ENCODE data around the gene ARHGAP6.

ARHGAP6 gene

DNA sequence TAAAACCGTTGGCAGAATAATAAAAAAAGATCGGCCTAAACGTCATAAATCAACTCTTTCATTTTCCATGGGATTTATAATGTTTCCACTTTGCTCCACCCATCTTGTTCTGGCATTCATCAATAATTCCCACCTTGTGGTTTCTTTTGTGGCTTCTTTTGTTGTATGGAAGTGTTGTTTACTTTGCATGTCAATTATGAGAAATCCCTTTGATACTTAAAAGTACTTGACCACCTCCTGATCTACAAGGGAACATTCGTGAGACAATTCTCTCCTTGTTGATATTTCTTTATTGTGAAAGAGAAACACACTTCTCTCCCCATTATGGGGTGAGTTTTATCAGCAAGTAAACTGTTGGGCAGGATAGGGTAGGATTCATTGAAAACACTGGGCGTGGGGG lies 369.7 kb downstream of the ARHGAP6 start:
- H3K4me1 ChIP-seq (ENCODE audit: control extremely low read depth in 1 of 4, control insufficient read depth in 4 of 4, insufficient read depth in 4 of 4, low read length in 3 of 4), result peaks cover 0 to 2% (median 0%) of the 10 kb centered on the region in 4 experiments
- 75% methylated on average over 2 of the region's 5 CpGs for WGBS (ENCODE audit: insufficient coverage)
- no peak overlapping the region for H3K4me3 ChIP-seq (ENCODE audit: control insufficient read depth in 1 of 7, extremely low read depth in 1 of 7, insufficient read depth in 4 of 7, low read depth in 2 of 7, low read length in 6 of 7)
- ChIA-PET CTCF (no interaction called here), POLR2A (no interaction called here)
- H3K9me3 ChIP-seq (ENCODE audit: control extremely low read depth in 1 of 5, control insufficient read depth in 4 of 5, insufficient read depth in 2 of 5, low read depth in 1 of 5, low read length in 4 of 5), result no peaks in the 10 kb centered on the region
- no peaks in the 10 kb centered on the region for H3K36me3 ChIP-seq (ENCODE audit: control insufficient read depth in 4 of 4, insufficient read depth in 4 of 4, low read length in 3 of 4)
- H3K27ac ChIP-seq (ENCODE audit: insufficient read depth in 1 of 2, low read depth in 1 of 2, low read length in 2 of 2, poor library complexity in 1 of 2, severe bottlenecking in 2 of 2), result no peak overlapping the region
- DNase-seq, result no peak
- peaks cover 0 to 3% (median 0%) of the 10 kb centered on the region in 5 experiments for H3K27me3 ChIP-seq (replicated peaks in 2 of 5; ENCODE audit: control insufficient read depth in 4 of 5, insufficient read depth in 5 of 5, low read length in 4 of 5)

DNA sequence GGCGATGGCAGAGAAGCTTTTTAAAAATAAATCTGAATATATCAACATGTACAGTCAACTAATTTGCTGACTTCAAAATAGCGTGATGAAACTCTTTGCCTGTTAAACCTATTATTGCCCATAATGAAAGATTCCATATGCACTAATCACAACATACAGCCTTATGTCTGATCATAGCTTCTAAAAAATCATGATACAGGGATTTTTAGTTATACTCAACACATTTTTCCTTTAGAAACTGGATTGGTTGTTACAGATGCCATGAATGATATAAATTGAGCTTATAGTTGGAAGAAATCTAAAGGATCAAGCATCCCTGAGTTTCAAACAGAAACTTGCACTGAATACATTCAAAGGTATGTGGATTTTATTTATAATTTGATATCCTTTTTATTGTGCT lies 372.6 kb downstream of the ARHGAP6 start, which contains the start of gene AMELX:
Gene AMELX, plus strand, starts transcription at position 301 of the 400 bp plus-strand sequence. CDS start 1,376 bp downstream, outside the sequence.
- POLR2A ChIA-PET, result no interaction called here
- no peak within 1 kb of the TSS for H3K4me3 ChIP-seq (ENCODE audit: control insufficient read depth in 1 of 7, extremely low read depth in 1 of 7, insufficient read depth in 4 of 7, low read depth in 2 of 7, low read length in 6 of 7)
- peaks cover 0 to 3% (median 0%) of the 10 kb centered on the region in 5 experiments for H3K27me3 ChIP-seq (replicated peaks in 2 of 5; ENCODE audit: control insufficient read depth in 4 of 5, insufficient read depth in 5 of 5, low read length in 4 of 5)
- peaks cover 0 to 2% (median 0%) of the 10 kb centered on the region in 4 experiments for H3K4me1 ChIP-seq (ENCODE audit: control extremely low read depth in 1 of 4, control insufficient read depth in 4 of 4, insufficient read depth in 4 of 4, low read length in 3 of 4)
- H3K27ac ChIP-seq (ENCODE audit: insufficient read depth in 1 of 2, low read depth in 1 of 2, low read length in 2 of 2, poor library complexity in 1 of 2, severe bottlenecking in 2 of 2), result no peak within 1 kb of the TSS
- no peaks in the 10 kb centered on the region for H3K9me3 ChIP-seq (ENCODE audit: control extremely low read depth in 1 of 5, control insufficient read depth in 4 of 5, insufficient read depth in 2 of 5, low read depth in 1 of 5, low read length in 4 of 5)
- WGBS (ENCODE audit: insufficient coverage), result 100% methylated on average over 1 of the region's 2 CpGs
- CTCF ChIA-PET, result no interaction called here
- no peaks in the 10 kb centered on the region for H3K36me3 ChIP-seq (ENCODE audit: control insufficient read depth in 4 of 4, insufficient read depth in 4 of 4, low read length in 3 of 4)
- no peak for DNase-seq

DNA sequence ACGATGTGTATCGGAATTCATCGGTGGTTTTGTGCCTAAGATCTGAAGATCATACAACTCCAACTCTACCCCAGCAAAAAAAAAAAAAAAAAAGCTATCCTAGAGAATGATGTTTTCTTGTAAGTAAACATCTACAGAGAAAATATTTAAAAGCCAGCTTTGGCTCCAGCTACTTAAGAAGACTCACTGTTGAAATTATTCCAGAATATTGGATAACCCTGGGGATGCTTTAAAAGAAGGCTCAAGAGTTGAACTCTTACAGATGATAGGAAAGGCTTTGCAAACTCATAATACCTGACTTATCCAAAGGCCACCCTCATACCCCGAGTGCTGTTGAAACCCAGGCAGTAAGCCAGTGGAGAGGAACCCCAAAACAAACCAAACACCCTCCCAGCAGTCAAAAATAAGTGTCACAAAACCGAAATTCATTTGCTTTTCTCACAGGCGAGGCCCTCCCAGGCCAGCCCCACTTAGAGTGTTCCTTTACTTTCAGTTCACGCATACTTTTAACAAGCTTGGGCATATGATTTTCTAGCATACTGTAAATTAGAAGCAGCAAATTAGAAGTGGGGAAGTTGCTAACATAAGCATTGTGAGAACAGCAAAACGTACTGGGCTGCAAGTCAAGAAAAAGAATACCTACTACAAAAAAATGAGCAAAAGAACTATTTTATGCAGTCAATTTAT lies 375.2 kb downstream of the ARHGAP6 start:
- no peaks in the 10 kb centered on the region for H3K27me3 ChIP-seq (replicated peaks in 2 of 5; ENCODE audit: control insufficient read depth in 4 of 5, insufficient read depth in 5 of 5, low read length in 4 of 5)
- peaks cover 0 to 2% (median 0%) of the 10 kb centered on the region in 4 experiments for H3K4me1 ChIP-seq (ENCODE audit: control extremely low read depth in 1 of 4, control insufficient read depth in 4 of 4, insufficient read depth in 4 of 4, low read length in 3 of 4)
- POLR2A ChIA-PET, result no interaction called here
- DNase-seq, result no peak
- CTCF ChIA-PET, result no interaction called here
- 100% methylated on average over 1 of the region's 8 CpGs for WGBS (ENCODE audit: insufficient coverage)
- no peak overlapping the region for H3K27ac ChIP-seq (ENCODE audit: insufficient read depth in 1 of 2, low read depth in 1 of 2, low read length in 2 of 2, poor library complexity in 1 of 2, severe bottlenecking in 2 of 2)
- H3K36me3 ChIP-seq (ENCODE audit: control insufficient read depth in 4 of 4, insufficient read depth in 4 of 4, low read length in 3 of 4), result no peaks in the 10 kb centered on the region
- no peak overlapping the region for H3K4me3 ChIP-seq (ENCODE audit: control insufficient read depth in 1 of 7, extremely low read depth in 1 of 7, insufficient read depth in 4 of 7, low read depth in 2 of 7, low read length in 6 of 7)
- no peaks in the 10 kb centered on the region for H3K9me3 ChIP-seq (ENCODE audit: control extremely low read depth in 1 of 5, control insufficient read depth in 4 of 5, insufficient read depth in 2 of 5, low read depth in 1 of 5, low read length in 4 of 5)

DNA sequence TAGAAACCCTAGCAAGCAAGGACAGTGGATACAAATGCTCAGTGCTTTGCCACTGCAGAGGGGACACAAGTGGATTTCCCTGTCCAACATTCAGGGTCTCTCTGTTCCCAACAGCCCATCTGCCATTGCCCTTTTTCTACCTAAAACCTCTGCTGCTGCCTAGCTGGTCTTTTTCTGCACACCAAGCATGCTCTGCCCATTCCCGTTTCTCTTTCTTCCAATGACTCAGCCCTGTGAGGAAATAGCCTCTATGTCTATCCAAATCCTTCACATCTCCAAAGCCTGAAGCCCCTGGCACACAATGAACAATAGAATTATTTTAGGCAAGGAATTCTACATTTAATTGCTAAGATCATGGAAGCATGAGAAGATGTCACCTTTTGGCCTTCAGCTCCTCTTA lies 378.2 kb downstream of the ARHGAP6 start:
- no peak for DNase-seq
- WGBS (ENCODE audit: insufficient coverage), result 43% methylated on average over 1 of the region's 1 CpG
- Histone ChIP-seq H3K27ac (ENCODE audit: insufficient read depth in 1 of 2, low read depth in 1 of 2, low read length in 2 of 2, poor library complexity in 1 of 2, severe bottlenecking in 2 of 2) (no peak overlapping the region), H3K4me3 (ENCODE audit: control insufficient read depth in 1 of 7, extremely low read depth in 1 of 7, insufficient read depth in 4 of 7, low read depth in 2 of 7, low read length in 6 of 7) (no peak overlapping the region), H3K36me3 (ENCODE audit: control insufficient read depth in 4 of 4, insufficient read depth in 4 of 4, low read length in 3 of 4) (no peaks in the 10 kb centered on the region), H3K9me3 (ENCODE audit: control extremely low read depth in 1 of 5, control insufficient read depth in 4 of 5, insufficient read depth in 2 of 5, low read depth in 1 of 5, low read length in 4 of 5) (no peaks in the 10 kb centered on the region), H3K4me1 (ENCODE audit: control extremely low read depth in 1 of 4, control insufficient read depth in 4 of 4, insufficient read depth in 4 of 4, low read length in 3 of 4) (peaks cover 0 to 2% (median 0%) of the 10 kb centered on the region in 4 experiments), H3K27me3 (replicated peaks in 2 of 5; ENCODE audit: control insufficient read depth in 4 of 5, insufficient read depth in 5 of 5, low read length in 4 of 5) (no peaks in the 10 kb centered on the region)
- ChIA-PET POLR2A (no interaction called here), CTCF (no interaction called here)

DNA sequence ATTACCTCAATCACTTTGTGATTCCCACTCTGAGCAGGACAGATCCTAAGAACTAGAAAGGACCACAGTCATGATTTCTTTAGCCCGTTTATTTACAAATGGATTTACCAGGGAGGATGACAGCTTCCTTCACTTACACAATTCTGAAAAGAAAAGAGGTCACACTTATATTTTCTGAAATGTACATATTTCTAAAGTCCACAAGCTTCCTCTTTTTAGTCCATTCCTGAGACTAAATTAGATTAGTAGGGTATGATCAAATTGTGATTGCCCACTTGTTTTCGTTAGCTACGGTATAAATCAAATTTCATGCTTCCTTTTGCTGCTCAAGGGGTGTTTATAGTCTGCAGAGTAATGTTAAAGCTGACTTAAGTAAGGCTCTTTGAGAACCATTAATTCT lies 380.1 kb downstream of the ARHGAP6 start:
- no peaks in the 10 kb centered on the region for H3K27me3 ChIP-seq (replicated peaks in 2 of 5; ENCODE audit: control insufficient read depth in 4 of 5, insufficient read depth in 5 of 5, low read length in 4 of 5)
- 40% methylated on average over 1 of the region's 3 CpGs for WGBS (ENCODE audit: insufficient coverage)
- H3K4me1 ChIP-seq (ENCODE audit: control extremely low read depth in 1 of 4, control insufficient read depth in 4 of 4, insufficient read depth in 4 of 4, low read length in 3 of 4), result peaks cover 0 to 2% (median 0%) of the 10 kb centered on the region in 4 experiments
- H3K4me3 ChIP-seq (ENCODE audit: control insufficient read depth in 1 of 7, extremely low read depth in 1 of 7, insufficient read depth in 4 of 7, low read depth in 2 of 7, low read length in 6 of 7), result no peak overlapping the region
- H3K27ac ChIP-seq (ENCODE audit: insufficient read depth in 1 of 2, low read depth in 1 of 2, low read length in 2 of 2, poor library complexity in 1 of 2, severe bottlenecking in 2 of 2), result no peak overlapping the region
- CTCF ChIA-PET, result interaction anchor here (0.9 to 1.4 kb wide), 2 partner anchors 11 to 31 kb away, joined by 3 read pairs; no protein-coding TSS in a partner anchor
- no peaks in the 10 kb centered on the region for H3K36me3 ChIP-seq (ENCODE audit: control insufficient read depth in 4 of 4, insufficient read depth in 4 of 4, low read length in 3 of 4)
- peak in 1 of 3 donors; percentile 9 for DNase-seq
- POLR2A ChIA-PET, result no interaction called here
- no peaks in the 10 kb centered on the region for H3K9me3 ChIP-seq (ENCODE audit: control extremely low read depth in 1 of 5, control insufficient read depth in 4 of 5, insufficient read depth in 2 of 5, low read depth in 1 of 5, low read length in 4 of 5)

DNA sequence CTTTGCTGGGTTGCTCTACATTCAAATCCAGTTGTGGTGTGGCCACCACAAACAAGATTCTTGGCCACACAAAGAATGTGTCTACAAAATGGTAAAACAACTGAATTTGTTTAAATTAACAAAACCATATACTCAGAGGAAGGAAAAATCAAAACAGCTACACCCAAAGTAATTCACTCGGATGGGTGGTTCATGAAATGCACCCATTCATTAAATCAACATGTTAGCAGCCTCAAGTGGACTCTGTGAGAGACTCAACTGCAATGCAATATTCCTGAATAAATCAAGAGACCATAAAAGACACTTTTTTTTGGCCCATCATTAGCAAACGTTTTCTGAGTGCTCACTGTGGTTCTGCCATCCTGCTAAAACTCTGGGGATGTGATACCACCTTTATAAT lies 383.7 kb downstream of the ARHGAP6 start:
- Histone ChIP-seq H3K27ac (ENCODE audit: insufficient read depth in 1 of 2, low read depth in 1 of 2, low read length in 2 of 2, poor library complexity in 1 of 2, severe bottlenecking in 2 of 2) (no peak overlapping the region), H3K9me3 (ENCODE audit: control extremely low read depth in 1 of 5, control insufficient read depth in 4 of 5, insufficient read depth in 2 of 5, low read depth in 1 of 5, low read length in 4 of 5) (no peaks in the 10 kb centered on the region), H3K36me3 (ENCODE audit: control insufficient read depth in 4 of 4, insufficient read depth in 4 of 4, low read length in 3 of 4) (no peaks in the 10 kb centered on the region), H3K4me1 (ENCODE audit: control extremely low read depth in 1 of 4, control insufficient read depth in 4 of 4, insufficient read depth in 4 of 4, low read length in 3 of 4) (peaks cover 0 to 2% (median 0%) of the 10 kb centered on the region in 4 experiments), H3K4me3 (ENCODE audit: control insufficient read depth in 1 of 7, extremely low read depth in 1 of 7, insufficient read depth in 4 of 7, low read depth in 2 of 7, low read length in 6 of 7) (no peak overlapping the region), H3K27me3 (replicated peaks in 2 of 5; ENCODE audit: control insufficient read depth in 4 of 5, insufficient read depth in 5 of 5, low read length in 4 of 5) (no peaks in the 10 kb centered on the region)
- ChIA-PET POLR2A (no interaction called here), CTCF (no interaction called here)
- WGBS (ENCODE audit: insufficient coverage), result 60% methylated on average over 1 of the region's 2 CpGs
- DNase-seq, result no peak

DNA sequence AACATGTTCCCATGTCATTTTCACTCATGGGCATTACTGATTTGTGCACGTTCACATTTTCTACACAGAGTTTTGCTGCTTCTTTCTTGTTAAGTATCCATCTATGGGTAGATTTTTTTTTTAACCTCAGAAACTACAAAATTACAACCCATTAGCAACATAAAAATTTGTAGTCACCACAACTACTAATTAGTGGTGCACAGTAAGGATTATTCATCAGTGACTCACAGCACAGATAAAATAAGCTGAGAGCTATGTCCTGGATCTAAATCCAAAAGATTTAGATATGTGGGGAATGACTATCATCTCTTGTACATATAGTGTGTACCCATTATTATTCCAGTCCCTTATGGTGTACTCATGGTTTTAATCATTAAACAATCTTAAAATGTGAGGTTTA lies 392.2 kb downstream of the ARHGAP6 start:
- Histone ChIP-seq H3K27me3 (replicated peaks in 2 of 5; ENCODE audit: control insufficient read depth in 4 of 5, insufficient read depth in 5 of 5, low read length in 4 of 5) (no peaks in the 10 kb centered on the region), H3K9me3 (ENCODE audit: control extremely low read depth in 1 of 5, control insufficient read depth in 4 of 5, insufficient read depth in 2 of 5, low read depth in 1 of 5, low read length in 4 of 5) (no peaks in the 10 kb centered on the region), H3K27ac (ENCODE audit: insufficient read depth in 1 of 2, low read depth in 1 of 2, low read length in 2 of 2, poor library complexity in 1 of 2, severe bottlenecking in 2 of 2) (no peak overlapping the region), H3K36me3 (ENCODE audit: control insufficient read depth in 4 of 4, insufficient read depth in 4 of 4, low read length in 3 of 4) (no peaks in the 10 kb centered on the region), H3K4me1 (ENCODE audit: control extremely low read depth in 1 of 4, control insufficient read depth in 4 of 4, insufficient read depth in 4 of 4, low read length in 3 of 4) (no peaks in the 10 kb centered on the region), H3K4me3 (ENCODE audit: control insufficient read depth in 1 of 7, extremely low read depth in 1 of 7, insufficient read depth in 4 of 7, low read depth in 2 of 7, low read length in 6 of 7) (no peak overlapping the region)
- ChIA-PET CTCF (no interaction called here), POLR2A (no interaction called here)
- no peak for DNase-seq
- no CpG with 5 or more reads among the region's 1 CpG for WGBS (ENCODE audit: insufficient coverage)
